ENCODE measurements around the gene GOLPH3L. TPM values are rescaled to one million over a fixed set of nuclear protein-coding genes. Genes with fewer than 3 reads are reported as not detected.
"Not testable (repeated sequence)": the region's sequence is repeated elsewhere in the genome, so short reads cannot be mapped to it uniquely, and the experiment has no call there.

Gene GOLPH3L
- polyA plus RNA-seq, 3 donors, result 38.2 to 43.5 (median 42.1) TPM

DNA sequence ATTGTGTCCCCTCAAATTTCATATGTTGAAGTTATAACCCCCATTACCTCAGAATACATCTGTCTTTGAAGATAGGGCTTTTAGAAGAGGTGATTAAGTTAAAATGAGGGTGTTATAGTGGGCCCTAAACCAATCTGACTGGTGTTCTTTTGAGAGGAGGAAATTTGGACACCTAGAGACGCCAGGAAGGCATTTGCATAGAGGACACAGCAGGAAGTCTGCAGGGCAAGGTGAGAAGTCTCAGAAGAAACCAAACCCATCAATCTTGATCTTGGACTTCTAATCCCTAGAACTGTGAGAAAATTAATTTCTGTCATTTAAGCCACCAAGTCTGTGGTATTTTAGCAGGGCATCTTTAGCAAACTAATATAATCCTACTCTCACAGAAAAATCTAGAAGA is 13.0 kb downstream of the GOLPH3L start:
- no peak for DNase-seq (ENCODE audit: extremely low read depth in 1 of 11, low read depth in 9 of 11, low spot score in 4 of 11)

DNA sequence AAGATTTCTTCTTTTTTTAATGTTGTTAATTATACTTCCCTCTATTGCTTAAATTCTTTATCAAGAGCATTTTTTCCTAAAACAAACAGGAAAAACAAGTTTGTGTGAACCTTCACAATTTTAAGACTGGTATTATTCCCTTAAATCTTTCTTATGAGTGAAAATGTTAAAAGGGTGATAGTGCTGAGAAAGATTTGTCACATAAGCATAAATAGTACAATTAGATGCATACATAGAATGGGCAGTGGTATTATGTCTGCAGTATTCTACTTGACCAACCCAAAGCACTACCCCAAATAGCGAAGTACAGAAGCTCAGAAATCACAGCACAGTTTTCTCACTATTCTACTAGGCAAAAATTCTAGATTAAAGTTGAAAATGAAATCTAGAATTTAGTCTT is 18.0 kb downstream of the GOLPH3L start:
- DNase-seq (ENCODE audit: extremely low read depth in 1 of 11, low read depth in 9 of 11, low spot score in 4 of 11), result no peak

DNA sequence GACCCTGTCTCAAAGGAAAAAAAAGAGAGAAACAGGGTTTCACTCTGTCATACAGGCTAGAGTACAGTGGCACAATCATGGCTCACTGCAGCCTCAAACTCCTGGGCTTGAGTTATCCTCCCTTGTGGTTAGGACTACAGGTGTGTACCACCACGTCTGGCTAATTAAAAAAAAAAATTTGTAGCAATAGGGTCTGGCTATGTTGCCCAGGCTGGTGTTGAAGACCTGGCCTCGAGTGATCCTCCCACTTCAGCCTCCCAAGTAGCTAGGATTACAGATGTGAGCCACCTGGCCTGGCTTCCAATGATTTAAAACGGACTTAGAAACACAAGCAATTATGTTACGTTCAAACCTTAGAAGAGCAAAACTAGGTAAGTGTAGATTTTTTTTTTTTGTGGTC is 22.1 kb downstream of the GOLPH3L start:
- DNase-seq (ENCODE audit: extremely low read depth in 1 of 11, low read depth in 9 of 11, low spot score in 4 of 11), result no peak

DNA sequence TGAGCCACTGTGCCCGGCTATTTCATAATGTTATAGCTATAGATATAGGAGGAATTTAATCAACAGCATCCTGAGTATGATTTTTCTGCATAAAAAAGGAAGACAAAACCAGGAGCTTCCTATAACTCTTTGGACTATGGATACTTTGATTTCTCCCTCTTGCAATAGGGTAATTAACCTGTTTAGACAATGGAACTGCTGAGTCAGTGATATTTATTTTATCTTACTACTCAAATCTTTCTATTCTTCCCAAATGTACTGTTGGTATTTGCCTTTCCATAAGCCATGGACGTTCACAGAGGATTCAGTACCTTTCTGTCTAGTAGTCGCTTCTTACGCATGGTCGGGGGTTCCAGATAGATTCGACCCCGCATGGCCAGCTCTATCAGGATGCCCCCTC is 33.6 kb downstream of the GOLPH3L start:
- no peak for DNase-seq (ENCODE audit: extremely low read depth in 1 of 11, low read depth in 9 of 11, low spot score in 4 of 11)

DNA sequence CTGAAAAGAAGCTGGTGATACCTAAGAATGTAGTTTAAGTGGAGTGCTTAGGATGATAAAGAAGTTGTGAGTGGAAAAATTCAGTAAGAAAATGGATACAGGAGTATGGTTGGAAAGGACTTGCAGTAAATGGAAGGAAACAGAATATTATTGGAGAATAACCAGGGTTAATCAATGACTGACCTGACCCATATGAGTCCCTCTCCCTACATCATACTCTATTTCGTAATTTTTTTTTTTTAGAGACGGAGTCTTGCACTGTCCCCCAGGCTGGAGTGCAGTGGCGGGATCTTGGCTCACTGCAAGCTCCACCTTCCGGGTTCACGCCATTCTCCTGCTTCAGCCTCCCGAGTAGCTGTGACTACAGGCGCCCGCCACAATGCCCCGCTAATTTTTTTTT is 34.1 kb downstream of the GOLPH3L start:
- no peak for DNase-seq (ENCODE audit: extremely low read depth in 1 of 11, low read depth in 9 of 11, low spot score in 4 of 11)

DNA sequence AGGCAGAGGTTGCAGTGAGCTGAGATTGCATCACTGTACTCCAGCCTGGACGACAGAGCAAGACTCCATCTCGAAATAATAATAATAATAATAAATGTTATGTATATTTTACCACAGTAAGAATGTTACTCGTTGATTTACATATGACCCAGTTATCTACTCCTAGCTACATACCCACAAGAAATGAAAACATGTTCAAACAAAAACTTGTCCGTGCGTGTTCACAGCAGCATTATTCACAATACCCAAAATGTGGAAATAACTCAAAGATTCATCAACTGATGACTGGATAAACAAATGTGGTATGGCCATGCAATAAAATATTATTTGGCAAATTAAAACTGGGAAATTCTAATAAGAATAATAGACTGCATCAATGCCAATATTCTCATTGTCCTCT is 35.8 kb downstream of the GOLPH3L start:
- no peak for DNase-seq (ENCODE audit: extremely low read depth in 1 of 11, low read depth in 9 of 11, low spot score in 4 of 11)

DNA sequence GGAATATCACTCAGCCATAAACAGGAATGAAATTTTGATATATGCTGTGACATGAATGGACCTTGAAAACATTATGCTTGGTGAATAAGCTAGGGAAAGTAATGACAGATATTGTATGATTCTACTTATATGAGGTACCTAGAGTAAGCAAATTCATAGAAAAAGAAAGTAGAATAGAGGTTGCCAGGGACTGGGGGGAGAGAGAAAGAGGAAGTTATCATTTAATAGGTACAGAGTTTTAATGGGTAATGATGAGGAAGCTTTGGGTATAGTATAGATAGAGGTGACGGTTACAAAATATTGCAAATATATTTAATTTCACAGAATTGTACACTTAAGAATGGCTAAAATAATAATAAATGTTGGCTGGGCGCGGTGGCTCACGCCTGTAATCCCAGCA is 36.4 kb downstream of the GOLPH3L start:
- DNase-seq (ENCODE audit: extremely low read depth in 1 of 11, low read depth in 9 of 11, low spot score in 4 of 11), result no peak

DNA sequence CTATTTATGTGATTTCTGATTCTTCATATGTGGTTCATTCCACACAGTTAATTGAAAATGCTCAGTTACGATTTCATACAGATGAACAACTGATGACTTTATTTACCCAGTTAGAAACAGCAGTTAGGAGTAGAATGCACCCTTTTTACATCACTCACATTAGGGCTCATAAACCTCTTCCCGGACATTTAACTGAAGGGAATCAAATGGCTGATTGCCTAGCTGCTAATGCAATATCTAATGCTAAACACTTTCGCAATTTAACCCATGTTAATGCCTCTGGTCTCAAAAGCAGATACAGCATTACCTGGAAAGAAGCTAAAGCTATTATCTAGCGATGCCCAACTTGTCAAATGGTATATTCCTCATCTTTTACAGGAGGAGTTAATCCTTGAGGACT is 39.9 kb downstream of the GOLPH3L start:
- DNase-seq (ENCODE audit: extremely low read depth in 1 of 11, low read depth in 9 of 11, low spot score in 4 of 11), result not testable (repeated sequence)

DNA sequence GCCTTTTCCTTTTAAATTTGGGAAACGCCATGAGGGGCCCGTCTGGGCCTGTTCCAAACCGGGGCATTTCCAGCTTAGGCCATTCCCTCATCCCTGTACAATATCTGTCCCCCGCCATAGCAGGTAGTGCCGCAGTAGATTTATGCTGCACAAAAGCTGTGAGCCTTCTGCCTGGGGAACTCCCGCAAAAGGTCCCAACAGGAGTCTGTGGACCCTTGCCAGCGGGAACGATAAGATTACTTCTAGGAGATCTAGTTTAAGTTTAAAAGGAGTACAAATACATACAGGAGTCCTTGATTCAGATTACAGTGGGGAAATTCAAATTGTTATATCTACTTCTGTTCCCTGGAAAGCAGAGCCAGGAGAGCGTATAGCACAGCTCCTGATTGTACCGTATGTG is 42.3 kb downstream of the GOLPH3L start:
- DNase-seq (ENCODE audit: extremely low read depth in 1 of 11, low read depth in 9 of 11, low spot score in 4 of 11), result not testable (repeated sequence)

DNA sequence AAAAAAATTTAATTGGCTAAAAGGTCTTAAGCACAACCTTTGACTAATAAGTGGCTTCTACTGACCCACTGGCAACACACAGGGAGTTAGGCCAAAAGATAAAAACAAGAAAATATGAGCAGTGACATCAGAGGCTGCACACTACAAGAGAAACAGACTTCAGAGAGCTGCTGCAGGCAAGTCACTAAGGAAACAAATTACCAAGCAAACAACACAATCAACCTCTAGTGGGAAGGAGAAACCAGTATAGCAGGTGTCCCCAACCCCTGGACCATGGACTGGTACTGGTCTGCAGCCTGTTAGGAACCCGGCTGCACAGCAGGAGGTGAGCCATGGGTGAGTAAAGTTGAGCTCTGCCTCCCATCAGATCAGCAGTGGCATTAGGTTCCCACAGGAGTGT is 46.8 kb downstream of the GOLPH3L start:
- DNase-seq (ENCODE audit: extremely low read depth in 1 of 11, low read depth in 9 of 11, low spot score in 4 of 11), result no peak

DNA sequence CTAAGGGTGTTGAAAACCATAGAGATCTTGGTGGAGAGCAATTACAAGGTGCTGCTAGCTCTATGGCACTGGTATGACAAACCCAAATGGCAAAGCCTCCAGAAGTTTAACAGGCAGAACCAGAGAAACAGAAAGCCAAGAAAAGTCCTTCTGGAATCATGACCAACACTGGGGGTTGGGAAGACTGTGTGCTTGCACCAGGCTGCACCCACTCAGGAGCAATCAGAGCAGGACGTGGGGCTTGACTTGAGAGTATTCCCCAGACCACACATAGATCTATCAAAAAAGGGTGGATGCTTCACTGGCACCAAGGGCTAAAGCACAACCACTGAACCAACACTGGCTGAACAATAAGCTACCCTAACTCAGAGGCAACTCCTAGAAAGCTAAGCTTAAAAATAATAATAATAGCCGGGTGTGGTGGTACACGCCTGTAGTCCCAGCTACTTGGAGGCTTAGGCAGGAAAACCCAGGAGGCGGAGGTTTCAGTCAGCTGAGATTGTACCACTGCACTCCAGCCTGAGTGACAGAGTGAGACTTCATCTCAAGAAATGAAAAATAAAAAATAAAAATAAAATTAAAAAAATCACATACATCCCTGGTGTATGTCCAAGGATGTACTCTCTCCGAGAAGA is 47.4 kb downstream of the GOLPH3L start:
- DNase-seq (ENCODE audit: extremely low read depth in 1 of 11, low read depth in 9 of 11, low spot score in 4 of 11), result no peak

DNA sequence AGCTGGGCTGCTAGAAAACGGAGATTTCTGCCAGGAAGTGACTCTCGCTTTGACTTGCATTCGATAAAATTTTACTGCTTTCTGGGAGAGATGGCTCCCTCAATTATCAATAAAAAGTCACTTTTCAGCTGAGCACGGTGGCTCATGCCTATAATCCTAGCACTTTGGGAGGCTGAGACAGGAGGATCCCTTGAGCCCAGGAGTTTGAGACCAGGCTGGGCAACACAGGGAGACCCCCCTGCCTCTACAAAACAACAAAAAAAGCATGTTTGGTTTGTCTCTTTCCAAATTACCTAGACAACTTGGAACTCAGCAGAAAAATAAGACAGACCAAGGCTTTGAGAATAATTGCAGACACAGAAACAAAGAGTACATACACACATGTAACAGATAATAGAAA is 54.7 kb downstream of the GOLPH3L start:
- DNase-seq (ENCODE audit: extremely low read depth in 1 of 11, low read depth in 9 of 11, low spot score in 4 of 11), result no peak

DNA sequence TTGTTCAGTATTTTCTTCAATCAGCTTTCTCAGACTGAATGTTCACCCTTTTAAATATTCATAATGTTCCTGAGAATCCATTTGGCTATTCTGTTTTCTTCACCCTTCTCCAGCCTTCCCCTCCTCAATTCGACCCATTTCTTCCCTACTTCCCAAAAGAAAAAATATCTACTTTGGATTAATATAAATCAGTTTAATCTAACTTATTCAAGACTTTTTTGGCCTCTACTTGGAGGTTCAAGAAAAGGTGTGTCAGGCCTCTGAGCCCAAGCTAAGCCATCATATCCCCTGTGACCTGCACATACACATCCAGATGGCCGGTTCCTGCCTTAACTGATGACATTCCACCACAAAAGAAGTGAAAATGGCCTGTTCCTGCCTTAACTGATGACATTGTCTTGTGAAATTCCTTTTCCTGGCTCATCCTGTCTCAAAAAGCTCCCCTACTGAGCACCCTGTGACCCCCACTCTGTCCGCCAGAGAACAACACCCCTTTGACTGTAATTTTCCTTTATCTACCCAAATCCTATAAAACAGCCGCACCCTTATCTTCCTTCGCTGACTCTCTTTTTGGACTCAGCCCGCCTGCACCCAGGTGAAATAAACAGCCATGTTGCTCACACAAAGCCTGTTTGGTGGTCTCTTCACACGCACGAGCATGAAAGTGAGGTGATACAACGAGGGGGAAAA is 55.7 kb downstream of the GOLPH3L start:
- not testable (repeated sequence) for DNase-seq (ENCODE audit: extremely low read depth in 1 of 11, low read depth in 9 of 11, low spot score in 4 of 11)

DNA sequence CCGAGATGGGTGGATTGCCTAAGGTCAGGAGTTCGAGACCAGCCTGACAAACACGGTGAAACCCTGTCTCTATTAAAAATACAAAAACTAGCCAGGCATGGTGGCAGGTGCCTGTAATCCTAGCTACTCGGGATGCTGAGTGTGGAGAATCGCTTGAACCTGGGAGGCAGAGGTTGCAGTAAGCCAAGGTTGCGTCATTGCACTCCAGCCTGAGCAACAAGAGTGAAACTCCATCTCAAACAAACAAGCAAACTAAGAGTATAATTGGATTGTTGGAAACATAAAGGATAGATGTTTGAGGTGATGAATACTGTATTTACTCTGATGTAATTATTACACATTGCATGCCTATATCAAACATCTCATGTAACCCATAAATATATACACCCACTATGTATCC is 58.5 kb downstream of the GOLPH3L start:
- not testable (repeated sequence) for DNase-seq (ENCODE audit: extremely low read depth in 1 of 11, low read depth in 9 of 11, low spot score in 4 of 11)

DNA sequence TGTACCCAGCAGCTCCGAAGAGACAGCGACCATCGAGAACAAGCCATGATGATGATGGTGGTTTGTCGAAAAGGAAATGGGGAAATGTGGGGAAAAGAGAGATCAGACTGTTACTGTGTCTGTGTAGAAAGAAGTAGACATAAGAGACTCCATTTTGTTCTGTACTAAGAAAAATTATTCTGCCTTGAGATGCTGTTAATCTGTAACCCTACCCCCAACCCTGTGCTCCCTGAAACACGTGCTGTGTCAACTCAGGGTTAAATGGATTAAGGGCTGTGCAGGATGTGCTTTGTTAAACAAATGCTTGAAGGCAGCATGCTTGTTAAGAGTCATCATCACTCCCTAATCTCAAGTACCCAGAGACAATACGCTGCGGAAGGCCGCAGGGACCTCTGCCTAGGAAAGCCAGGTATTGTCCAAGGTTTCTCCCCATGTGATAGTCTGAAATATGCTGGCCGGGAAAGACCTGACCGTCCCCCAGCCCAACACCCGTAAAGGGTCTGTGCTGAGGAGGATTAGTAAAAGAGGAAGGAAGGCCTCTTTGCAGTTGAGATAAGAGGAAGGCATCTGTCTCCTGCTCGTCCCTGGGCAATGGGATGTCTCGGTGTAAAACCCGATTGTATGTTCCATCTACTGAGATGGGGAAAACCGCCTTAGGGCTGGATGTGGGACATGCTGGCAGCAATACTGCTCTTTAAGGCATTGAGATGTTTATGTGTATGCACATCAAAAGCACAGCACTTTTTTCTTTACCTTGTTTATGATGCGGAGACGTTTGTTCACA is 61.9 kb downstream of the GOLPH3L start:
- not testable (repeated sequence) for DNase-seq (ENCODE audit: extremely low read depth in 1 of 11, low read depth in 9 of 11, low spot score in 4 of 11)

DNA sequence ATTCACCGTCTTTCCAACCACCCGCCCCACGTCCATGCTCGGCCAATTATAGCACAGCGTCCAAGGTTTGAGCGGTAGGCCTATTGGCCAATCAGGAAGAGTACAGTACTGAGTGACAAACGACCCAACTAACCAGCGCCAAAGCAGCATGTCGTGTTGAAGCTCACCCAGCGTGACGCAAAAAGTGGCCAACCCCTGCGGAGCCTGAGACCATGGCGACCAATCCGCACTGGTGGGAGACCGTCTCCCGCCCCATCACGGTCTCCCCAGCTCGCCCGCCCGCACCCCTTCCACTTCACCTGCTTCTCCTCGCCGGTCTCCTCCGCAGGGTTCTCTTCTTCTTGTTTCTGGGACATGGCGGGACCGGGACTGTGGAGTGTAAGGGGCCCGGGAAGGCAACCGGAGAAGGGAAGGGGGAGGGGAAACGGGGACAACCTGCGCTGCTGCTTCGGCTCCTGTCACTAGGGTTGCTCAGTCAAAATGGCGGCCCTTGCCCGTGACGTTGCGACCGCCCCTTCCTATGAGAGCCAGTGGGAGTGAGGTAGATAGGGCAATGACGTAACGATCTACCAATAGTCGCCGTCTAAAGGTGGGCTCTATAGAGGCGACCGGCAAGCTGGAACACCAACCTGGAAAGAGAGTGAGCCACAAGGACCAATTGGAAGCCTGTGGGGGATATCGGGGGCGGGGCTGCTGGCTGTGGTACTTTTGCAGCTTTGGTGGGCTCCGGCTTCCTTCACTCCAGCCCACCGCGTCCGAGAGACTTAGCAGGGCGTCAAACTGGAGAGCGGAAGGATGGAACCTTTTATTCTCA is 67.6 kb downstream of the GOLPH3L start, which contains the start of gene ENSA:
Gene ENSA (minus strand): TSS at position 498 of the 814 bp plus-strand sequence. CDS start 142 bp downstream, at position 356.
- peak; percentile 96 to 100 (median 99) for DNase-seq (ENCODE audit: extremely low read depth in 1 of 11, low read depth in 9 of 11, low spot score in 4 of 11)

DNA sequence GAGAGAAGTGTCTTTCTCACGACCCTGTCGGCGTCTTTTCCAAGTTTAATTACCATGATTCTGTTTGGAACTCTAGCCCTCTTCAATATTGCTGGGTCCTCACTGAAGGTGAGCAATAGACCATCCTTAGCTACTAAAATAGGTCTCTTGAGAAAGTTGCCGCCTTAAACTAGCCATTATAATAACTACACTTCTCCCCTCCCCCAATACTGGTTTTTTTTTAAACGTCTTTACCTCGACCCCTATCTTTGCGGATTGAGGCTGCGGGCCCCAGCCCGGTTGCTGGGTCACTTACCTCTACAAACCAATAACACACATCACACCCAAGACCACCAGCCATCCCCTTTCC is 68.2 kb downstream of the GOLPH3L start:
- no peak for DNase-seq (ENCODE audit: extremely low read depth in 1 of 11, low read depth in 9 of 11, low spot score in 4 of 11)

DNA sequence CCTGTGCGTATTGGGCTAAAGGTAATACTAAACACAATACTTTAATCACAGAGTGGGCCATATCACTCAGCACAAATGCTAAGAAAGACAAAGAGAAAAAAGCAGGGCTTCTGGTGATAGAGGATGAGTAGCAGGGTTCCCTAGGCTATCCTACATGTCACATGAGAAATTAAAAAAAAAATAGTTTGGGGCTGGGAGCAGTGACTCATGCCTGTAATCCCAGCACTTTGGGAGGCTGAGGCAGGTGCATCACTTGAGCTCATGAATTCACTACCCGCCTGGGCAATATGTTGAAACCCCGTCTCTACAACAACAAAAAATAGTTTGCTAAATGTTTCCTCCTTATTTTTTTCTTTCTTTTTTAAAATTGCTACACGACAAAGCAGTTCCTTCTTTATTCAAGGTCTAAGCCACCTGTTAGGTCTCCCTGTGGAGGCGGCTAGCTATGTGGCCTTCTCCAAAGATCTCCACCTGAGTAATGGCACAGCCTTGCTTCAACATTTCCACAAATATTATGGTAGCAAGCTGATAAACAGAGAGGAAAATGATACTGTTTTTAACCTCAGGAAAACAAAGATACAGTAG is 69.0 kb downstream of the GOLPH3L start:
- no peak for DNase-seq (ENCODE audit: extremely low read depth in 1 of 11, low read depth in 9 of 11, low spot score in 4 of 11)

DNA sequence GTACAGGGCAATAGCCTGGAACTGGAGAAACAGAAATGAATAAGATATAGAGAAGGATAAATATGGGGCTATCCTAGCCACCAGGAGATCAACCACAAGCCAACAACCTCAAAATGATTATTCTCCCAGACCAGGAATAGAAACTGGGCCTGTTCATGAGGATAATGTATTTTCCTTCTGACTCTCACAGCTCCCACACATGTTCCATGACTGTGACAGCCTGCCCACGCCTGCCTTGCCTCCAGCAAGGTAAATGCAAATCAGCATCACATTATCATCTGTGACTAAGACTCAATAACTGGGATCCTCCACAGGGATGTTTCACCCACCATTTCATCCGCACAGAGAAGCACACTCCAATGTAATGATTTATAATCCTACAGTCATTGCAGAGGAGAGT is 70.8 kb downstream of the GOLPH3L start:
- DNase-seq (ENCODE audit: extremely low read depth in 1 of 11, low read depth in 9 of 11, low spot score in 4 of 11), result no peak
